AML-193 (cell line): ENCODE data around the gene F11.
"Not testable (repeated sequence)": the region's sequence is repeated elsewhere in the genome, so short reads cannot be mapped to it uniquely, and the experiment has no call there.

Experiments
- DNase-seq, 2 experiments: peaks; one replicate each; lab custom pipeline; 2025; lab: John Stamatoyannopoulos, UW

Gene F11

DNA sequence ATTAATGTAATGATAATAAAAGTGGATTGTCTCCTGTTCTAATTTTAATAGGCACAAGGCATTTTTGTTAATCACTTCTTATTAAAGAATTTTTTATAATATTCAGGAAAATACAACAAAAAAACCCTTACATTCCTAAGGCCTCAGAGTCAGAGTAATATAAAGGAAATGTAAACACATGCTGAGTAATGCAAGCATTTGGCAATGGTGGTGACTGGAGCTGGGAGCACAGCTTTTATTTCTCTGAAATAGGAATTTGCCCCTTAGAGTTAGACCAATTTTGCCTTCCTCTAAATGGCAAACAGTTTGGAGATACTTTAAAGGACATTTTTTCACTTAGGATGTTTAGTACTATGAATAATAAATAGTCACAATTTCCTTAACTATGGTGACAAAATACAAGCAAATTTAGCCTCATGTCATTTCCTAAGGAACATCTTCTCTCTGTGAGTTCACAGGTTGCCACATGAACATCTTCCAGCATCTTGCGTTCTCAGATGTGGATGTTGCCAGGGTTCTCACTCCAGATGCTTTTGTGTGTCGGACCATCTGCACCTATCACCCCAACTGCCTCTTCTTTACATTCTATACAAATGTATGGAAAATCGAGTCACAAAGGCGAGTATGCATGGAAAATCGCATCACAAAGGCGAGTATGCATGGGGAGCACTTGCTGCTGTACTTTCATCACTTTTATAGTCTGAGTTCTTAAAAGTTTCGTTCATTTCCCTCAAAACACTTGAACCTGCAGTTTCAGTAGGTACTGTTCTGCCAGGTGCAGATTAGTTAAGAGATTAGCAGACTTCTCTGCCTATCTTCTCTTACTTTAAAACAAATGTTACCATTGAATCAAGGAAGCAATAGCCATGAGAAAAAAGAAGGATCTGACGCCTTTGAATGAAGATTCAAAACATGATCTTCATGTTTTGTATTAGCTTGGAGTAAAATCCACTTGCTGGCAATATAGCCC is 15.9 kb upstream of the F11 start:
- no peak for DNase-seq

DNA sequence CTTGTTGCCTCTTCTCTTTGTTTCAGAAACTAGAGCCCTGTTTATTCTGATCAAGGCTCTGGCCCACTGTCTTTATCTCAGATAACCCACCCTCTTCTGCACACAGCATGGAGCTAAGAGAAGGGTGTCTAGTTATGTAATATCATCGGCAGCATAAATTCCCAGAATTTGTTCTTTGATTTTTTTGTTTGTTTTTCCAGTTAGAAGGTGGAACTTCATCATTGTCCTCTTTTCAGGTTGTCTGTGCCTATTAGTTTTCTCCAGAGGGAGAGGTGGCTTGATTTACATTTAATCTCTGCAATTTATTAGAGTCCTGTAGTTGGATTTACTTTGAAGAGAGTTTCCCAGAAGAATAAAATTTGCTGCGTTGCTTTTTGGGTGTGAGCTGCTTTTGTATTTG is 15.2 kb upstream of the F11 start:
- no peak for DNase-seq

DNA sequence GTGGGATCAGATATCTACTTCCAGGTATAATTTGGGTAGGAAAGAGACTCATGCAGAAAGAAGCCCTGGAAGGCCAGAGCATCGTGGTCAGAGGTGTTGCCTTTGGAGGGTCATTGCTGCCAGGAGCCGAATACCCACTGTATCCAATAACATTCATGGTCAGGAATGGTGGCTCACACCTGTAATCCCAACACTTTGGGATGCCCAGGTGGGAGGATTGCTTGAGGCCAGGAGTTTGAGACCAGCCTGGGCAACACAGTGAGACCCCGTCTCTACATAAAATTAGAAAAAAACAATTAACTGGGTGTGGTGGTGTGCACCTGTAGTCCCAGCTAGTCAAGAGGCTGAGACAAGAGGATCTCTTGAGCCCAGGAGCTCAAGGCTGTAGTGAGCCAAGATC is 10.9 kb upstream of the F11 start:
- no peak for DNase-seq

DNA sequence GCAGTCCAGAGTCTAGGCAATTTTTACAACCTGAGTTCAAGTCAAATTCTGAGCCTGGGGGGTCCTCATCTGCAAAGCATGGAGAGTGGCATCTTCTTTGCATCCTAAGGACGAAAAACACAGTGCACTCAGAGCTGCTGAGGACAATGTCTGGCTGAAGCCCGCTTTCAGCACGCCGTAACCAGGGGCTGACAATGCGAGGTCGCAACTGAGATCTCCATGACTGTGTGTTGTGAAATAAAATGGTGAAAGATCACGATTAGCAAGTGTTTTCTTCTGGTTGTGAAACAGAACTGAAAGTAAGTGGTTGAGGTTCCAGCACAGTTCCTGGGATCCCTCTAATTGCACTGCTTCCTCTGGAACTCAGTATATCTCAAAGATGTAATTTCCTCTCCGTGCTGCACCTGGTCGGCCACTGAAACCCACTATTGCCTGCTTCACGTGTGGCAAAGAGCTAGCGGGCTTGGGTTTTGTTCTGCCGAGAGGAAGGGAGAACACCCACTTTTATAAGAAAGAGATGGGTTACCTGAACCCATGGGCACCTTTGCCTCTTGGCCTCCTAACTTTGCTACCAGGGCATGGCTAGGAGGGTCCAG is 7.7 kb upstream of the F11 start:
- no peak for DNase-seq

DNA sequence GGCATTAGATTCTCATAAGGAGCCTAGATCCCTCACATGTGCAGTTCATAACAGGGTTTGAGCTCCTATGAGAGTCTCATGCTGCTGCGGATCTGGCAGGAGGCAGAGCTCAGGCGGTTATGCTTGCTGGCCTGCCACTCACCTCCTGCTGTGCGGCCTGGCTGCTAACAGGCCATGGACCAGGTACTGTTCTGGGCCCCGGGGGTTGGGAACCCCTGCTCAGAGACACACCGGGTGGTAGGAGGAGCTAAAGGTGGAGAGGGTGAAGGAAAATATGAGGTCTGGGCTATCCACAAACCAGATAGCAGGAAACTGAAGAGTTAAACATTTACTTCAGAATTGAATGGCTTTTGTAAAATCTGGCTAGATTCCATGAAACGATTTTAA is 5.9 kb upstream of the F11 start:
- DNase-seq = no peak

DNA sequence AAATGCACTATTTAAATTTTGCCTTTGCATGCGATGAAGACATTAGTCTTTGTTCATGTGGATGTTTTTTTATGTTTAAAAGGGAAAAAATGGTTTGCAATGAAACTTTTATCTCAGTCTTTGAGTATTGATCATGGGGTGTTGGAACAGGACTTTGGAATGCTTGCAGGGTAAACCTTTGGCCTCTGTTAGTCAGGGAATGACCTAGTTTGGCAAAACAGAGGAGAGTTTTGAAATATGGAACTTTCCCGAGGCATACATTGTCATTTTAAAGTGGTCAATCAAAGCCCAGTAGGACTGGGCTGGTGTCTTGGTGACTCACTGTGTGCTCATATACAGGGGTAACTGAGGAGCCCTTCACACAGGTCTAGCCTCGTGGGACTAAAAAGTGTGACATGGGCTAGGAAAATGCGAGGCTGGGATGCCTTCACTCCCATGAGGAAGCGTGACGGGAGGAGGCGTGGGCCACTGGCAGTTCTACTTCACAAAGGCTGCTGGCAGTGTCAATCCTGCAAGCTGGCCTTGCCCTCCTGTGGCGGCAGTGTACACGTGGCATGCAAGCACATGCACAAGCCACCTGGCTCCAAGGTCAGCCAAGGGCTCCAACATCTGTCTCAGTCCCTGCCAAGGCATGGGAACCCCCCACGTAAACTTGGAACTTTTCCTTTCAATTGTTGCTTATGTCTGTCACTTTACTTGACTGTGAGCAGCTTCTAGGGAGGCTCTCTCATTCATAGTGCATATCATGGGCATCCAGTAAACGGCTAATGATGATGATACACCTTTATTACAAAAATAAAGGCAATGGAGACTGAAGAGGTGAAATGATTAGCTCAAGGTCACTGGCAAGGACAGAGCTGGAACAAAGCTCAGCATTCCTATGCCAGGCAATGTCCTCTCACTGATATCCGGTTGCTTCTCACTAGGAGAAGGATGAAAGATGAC is 5.2 kb upstream of the F11 start:
- DNase-seq = no peak

DNA sequence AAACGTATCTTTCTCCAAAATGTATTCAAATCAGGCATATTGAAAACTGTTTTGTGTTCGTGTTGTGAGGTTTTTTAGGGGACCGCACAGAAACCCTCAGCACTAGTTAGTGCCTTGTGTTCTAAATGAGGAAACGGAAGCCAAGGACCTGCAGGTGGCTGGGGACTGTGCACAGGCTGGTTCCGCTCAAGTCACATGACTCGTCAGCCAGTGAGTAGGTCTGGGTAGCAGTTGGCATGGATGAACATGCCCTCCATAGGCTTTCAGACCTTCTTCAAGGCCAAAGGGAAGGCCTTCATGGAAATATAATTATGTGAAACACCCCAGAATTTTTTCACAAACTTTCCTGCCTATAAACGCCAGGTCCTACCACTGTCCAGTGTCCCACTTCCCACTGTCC is 1.3 kb upstream of the F11 start:
- DNase-seq = no peak

DNA sequence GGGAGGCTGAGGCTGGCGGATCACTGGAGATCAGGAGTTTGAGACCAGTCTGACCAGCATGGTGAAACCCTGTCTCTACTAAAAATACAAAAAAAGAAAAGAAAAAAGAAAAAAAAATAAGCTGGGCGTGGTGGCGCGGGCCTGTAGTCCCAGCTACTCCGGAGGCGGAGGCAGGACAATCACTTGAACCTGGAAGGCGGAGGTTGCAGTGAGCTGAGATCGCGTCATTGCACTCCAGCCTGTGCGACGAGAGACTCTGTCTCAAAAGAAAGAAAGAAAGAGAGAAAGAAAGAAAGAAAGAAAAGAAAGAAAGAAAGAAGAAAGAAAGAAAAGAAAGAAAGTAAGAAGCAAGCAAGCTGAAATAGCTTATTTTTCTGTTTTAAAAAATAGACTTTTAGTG is 739 bp upstream of the F11 start:
- DNase-seq = not testable (repeated sequence)

DNA sequence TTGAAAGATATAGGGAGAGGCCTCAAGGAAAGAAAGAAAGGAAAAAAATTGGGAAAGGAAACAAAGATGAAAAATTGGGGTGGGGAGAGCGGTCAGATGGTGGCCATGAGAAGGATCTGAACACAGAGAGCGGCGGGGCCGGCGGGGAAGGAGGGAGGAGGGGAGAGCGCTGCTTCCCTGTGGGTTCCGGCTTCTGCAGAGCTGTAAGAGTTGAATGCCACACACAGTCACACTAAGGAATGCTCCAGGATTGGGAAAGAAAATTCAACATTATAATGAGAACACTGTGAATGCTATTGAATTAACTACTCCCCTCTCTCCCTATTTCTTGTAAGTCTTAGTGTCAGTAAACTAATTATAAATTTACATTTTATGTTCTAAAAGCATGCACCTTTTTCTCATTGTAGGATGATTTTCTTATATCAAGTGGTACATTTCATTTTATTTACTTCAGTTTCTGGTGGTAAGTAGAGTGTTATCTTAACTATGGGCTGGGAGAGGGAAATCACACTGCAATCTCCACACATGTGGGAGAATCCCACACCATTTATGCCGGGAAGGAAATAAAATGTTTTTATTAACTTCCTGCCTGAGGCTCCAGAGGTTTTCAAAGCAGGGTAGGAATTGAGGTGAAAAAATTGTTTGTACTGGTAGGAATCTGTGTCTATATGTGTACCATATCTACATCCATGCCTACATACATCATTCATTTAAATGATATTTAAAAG is 904 bp downstream of the F11 start:
- DNase-seq = no peak

DNA sequence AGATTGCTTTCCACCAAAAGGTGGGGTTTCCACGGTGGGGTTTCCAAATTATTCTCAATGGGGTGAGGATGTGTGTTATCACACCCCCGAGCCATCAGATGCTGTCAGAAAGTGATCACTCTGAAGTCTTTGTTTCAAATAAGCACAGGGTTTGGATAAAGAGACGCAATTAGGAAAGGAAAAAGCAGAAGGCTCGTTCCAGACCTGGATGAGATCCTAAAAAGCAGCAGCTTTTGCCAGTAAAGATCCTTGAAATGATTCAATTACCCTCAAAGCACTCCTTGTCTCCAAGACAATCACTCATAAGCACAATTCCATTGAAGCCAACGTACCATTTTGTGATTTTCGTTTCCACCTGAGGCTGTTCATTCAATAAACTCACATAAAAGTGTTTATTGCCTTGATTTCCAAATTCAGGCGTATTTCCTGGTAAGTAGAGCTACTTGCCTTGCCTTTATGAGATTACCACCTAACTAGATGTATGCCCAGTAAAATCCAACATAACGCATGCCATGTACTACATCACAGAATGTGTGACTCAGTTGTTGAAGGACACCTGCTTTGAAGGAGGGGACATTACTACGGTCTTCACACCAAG is 5.2 kb downstream of the F11 start:
- DNase-seq = no peak

DNA sequence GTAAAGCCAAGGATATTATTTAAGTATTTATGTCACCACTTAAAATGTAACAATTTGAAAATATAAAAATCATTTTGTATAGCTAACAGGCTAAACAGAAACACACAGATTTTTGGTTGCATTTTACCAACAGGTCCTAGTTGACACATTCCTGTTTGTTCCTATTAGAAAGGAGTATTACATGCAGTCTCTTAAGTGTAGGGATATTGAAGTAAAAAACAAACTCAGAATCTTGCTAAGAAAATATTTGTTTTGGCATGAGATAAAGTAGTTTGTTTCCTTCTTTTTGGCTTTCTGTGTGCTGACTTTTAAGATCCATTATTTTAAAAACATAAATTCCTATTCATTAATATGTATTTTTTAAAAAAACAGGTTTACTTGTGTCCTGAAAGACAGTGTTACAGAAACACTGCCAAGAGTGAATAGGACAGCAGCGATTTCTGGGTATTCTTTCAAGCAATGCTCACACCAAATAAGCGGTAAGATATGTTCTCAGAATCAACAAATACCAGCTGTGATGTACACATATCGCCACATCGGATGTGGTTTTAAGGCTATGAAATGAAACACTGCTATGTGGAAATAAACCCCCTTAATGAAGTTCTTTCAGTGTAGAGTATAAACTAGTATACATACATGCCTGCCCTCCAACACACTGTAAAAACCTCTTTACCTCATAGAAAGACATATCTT is 6.9 kb downstream of the F11 start:
- no peak for DNase-seq

DNA sequence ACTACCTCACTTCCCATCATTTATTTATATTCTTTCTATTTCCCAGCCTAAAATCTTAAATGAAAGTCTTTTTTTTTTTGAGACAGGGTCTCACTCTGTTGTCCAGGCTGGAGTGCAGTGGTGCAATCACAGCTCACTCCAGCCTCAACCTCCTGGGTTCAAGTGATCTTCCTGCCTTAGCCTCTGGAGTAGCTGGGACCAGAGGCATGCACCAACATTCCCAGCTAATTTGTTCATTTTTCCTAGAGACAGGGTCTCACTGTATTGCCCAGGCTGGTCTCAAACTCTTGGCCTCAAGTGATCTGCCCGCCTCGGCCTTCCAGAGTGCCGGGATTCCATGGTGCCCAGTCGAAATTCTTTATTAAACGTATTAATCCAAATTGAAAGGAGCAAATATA is 7.4 kb downstream of the F11 start:
- DNase-seq = not testable (repeated sequence)

DNA sequence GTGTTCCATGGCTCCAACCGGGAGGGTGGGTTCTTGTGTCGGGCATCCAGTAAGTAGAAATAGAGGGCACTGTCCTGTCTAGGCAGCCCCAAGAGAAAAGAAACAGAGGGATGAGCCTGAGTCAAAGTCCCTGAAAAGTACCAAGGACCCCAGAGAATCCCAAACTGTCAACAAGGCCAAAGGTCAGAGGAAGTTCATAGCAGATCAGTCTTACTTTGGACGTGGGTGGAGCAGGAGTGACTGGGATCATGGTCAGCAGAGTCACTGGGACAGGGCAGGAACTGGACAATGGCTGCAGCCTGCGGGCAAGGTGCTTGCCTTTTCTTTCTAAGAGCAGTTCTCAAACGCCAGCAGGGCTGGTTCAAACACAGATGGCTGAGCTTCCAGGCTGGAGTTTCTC is 17.3 kb downstream of the F11 start:
- no peak for DNase-seq

DNA sequence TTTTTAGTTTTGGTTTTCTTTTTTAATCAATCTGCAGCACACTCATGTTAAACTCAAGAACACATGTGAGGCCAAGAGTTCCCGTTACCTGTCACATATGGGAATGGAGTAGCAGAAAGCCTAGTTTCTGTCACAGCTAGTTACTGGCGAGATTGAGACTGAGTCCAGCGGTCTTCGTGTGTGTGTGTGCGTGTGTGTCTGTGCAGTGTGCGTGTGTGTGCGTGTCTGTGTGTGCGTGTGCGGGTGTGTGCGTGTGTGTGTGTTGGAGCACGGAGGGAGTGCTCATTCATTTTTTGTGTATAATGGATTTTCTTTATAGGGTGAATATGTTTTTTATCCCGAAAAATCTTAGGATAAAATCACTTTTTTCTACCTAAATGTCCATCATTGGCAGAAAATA is 19.2 kb downstream of the F11 start:
- DNase-seq = no peak

DNA sequence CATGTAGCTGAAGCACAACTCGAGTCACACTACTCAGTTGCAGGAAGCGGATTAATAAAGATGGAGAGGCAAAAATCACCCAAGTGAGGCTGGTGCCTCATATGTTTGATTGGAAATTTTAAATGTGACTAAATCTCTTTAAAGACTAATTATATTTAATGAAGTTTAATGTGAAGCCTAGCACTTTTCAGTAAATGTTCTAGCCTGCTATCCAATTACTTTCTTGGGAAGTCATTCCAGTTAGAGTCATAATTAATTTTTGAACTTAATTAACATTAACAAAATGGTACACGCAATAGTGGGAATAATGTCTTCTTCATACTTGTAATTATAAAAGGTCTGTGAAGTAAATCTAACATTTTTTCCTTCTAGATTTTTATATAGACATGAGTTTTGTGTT is 20.6 kb downstream of the F11 start:
- DNase-seq = no peak

DNA sequence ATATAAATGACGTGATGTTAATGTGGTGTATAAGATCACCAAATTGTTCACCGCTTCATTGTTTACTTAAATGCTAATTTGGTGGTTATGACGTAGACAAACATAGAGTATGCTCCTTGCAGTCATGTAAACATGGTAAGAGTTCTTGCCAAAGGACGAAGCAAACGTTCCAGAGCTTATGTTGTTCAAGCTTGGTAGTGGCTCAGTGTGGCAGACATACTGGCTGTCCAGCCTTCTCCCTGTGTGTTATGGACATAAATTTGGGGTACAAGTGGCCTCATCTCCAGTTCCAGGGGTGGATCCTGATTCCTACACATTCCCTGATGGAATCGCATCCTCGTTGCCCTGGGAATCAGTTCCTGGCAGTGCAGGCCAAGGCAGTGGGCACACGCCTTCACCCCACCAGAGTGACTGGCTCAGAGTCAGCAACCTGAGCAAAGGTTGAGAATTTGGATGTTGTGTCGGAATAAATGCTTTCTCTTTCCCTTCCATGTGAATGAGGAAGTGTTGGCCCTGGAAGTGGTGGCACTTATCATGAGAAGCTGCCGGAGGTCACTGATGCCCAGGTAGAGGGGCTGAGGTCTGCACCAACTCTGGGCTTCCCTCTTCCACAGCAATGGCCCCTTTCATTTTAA is 25.4 kb downstream of the F11 start:
- no peak for DNase-seq

DNA sequence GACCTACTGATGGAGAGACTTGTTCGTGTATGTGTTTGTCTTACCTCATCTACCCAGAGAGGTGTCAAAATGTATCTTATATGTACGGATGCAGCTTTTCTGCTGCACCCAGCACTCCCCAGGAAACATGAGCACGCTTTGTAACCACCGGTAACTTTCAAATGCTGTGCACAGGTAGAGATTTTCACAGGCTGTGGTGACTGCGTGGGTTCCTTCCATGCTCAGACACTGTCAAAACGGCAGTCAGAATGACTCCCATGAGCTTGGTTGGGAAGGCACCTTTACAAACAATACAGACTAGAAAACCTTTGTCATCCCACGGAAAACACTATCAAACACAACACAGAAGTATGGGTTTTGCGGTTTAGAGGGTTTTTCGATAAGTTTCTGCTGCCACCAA is 28.2 kb downstream of the F11 start:
- DNase-seq = no peak

DNA sequence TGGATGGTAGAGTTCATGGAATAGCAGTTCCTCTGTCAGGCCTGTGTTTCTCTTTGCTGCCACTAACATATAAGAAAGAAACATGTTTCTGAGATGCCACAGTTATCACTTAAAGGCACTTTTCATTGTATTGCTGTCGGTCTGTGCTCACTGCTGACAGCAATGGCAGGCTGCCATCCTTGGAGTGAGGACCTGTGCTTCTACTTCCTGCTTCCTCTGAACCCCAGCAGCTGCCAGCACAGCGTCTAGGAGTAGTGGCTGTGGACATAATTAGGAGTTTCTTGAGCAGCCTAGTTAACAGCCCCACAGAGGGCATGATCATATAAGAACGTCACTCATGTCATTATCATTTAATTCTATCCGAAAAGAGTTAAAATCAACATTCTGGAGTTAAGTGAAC is 30.5 kb downstream of the F11 start:
- no peak for DNase-seq

DNA sequence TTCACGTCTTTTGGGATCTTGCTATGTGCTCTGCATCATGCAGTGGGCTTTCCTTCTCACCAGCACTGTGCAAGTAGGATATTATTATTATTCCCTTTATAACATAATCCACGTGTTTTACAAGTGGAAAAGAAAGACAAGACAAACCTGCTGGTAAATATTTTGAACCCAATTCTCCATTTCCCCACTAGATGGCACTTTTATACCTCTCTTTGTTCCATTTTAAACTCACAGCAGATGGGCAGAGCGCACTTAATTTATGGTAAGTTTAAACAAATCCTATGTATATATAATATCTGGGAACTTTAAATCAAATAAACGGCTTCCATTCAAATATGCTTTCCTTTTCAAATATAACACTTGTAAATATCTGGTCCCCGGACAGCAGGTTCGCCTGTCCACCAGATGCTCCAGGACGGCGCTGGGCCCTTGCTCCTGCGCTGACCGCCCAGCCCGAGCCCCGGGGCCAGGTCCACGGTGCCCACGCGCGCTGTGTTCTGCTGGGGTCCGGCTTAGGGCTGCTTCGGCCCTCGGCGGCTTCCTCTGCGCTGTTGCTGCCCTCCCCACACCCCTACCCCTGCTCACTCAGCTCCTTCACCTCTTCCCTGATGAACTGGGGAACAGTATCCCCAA is 31.1 kb downstream of the F11 start:
- peak; percentile 42 to 46 for DNase-seq
